BLaER1 treated with 17β-estradiol and CSF1 and Interleukin-3, amounts not matched to agents 10 nM and 100 nM (cell line): ENCODE measurements around the gene TCP1.
"Not testable (repeated sequence)": the region's sequence is repeated elsewhere in the genome, so short reads cannot be mapped to it uniquely, and the experiment has no call there.

ENCODE experiments used
- H3K27ac ChIP-seq, 11 experiments: shearing (Covaris generic); formaldehyde crosslinking; 2 replicates each; pipeline ENCODE4 v1.8.1; 2022
- H3K27me3 ChIP-seq, 11 experiments: shearing (Covaris generic); formaldehyde crosslinking; 2 replicates each; pipeline ENCODE4 v1.8.1; 2022
- H3K36me3 ChIP-seq, 11 experiments: shearing (Covaris generic); formaldehyde crosslinking; 2 replicates each; pipeline ENCODE4 v1.8.1; 2022
- H3K4me1 ChIP-seq, 10 experiments: shearing (Covaris generic); formaldehyde crosslinking; 2 replicates each; pipeline ENCODE4 v1.8.1; 2022
- H3K4me2 ChIP-seq, 11 experiments: shearing (Covaris generic); formaldehyde crosslinking; 2 replicates each; pipeline ENCODE4 v1.8.1; 2022
- H3K4me3 ChIP-seq, 10 experiments: shearing (Covaris generic); formaldehyde crosslinking; 2 replicates each; pipeline ENCODE4 v1.8.1; 2022
- H3K9ac ChIP-seq, 11 experiments: shearing (Covaris generic); formaldehyde crosslinking; 2 replicates each; pipeline ENCODE4 v1.8.1; 2022
- H3K9me3 ChIP-seq, 11 experiments: shearing (Covaris generic); formaldehyde crosslinking; replicated peaks in 1 of 11; 2 replicates each; pipeline ENCODE4 v1.8.1; 2022
- H4K20me1 ChIP-seq, 11 experiments: shearing (Covaris generic); formaldehyde crosslinking; 2 replicates each; pipeline ENCODE4 v1.8.1; 2022
- Cebpa-rat ChIP-seq, 11 experiments: shearing (Covaris generic); IDR thresholded peaks; 2 replicates each; pipeline ENCODE4 v1.8.1; 2022

Gene TCP1

DNA sequence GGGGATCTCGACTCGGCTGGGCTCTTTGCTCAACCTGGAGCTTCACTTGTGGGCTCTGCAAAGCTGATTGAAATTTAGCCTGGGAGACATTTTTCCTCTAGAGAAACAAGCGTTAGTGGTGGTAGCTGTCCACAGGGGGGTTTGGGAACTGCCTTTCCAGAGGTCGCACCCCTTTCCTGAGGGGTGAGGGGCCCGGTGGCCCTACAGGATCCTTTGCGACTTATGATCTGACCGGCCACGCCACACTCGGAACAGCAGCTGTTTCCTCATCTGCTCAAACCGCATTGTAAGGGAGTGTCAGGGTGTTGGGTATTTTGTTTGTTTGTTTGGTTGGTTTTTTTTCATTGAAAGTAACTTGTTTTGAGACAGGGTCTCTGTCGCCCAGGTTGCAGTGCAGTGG lies 31.7 kb upstream of the TCP1 start:
- peaks cover 45 to 73% (median 63%) of the 10 kb centered on the region in 10 experiments for H3K4me1 ChIP-seq
- peak overlapping the region in 9 of 10 experiments; percentile 27 to 61 (median 52); a peak in 13 of 20 replicates for H3K4me3 ChIP-seq
- peak overlapping the region in 10 of 11 experiments; percentile 57 to 90 (median 83); a peak in 20 of 22 replicates for H3K27ac ChIP-seq
- no peaks in the 10 kb centered on the region for H3K27me3 ChIP-seq
- H3K4me2 ChIP-seq = peak overlapping the region; percentile 83 to 94 (median 92)
- peaks cover 0 to 5% (median 0%) of the 10 kb centered on the region in 11 experiments; a peak in 3 of 22 replicates for H3K9me3 ChIP-seq
- no peak for TF ChIP-seq Cebpa-rat (IDR thresholded peaks at IDR 0.05)
- peak overlapping the region in 10 of 11 experiments; percentile 42 to 79 (median 74); a peak in 19 of 22 replicates for H3K9ac ChIP-seq
- H3K36me3 ChIP-seq = no peaks in the 10 kb centered on the region
- no peaks in the 10 kb centered on the region for H4K20me1 ChIP-seq

DNA sequence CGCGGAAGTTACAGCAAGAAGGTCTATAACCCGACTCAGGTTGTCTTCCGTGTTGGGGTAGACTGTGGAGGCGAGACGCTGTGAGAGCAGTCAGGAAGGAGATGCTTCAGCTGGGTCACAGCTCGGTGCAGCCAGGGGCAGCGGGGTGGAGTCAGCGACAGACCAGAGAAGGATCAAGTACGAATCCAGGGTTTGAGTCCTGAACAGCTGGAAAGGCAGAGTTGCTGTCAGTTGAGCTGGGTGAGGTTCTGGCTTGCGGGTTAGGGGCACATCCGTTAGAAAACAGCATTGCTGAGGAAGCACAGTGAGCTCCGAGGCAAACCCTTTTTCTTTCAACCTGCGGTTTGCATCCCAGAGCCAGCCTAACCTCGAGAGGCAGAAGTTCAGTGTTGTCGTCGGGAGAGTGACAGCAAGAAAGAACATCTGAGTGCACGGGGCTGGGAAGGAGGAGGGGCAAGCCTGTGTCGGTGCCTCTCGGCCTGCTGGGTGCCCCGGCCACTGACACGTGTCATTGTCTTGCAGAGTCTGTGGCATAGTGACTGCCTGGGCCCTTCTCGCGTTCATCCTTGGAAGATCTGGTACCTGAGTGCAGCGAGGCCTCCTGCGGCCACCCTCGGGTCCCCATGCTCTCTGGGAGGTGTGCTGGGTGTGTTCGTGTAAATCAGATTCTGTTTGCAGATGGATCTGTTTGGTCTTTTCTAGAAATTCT lies 30.7 kb upstream of the TCP1 start:
- Histone ChIP-seq H3K9me3 (no peaks in the 10 kb centered on the region), H3K27ac (peak overlapping the region; percentile 21 to 90 (median 83); a peak in 20 of 22 replicates), H3K9ac (peak overlapping the region; percentile 37 to 79 (median 72); a peak in 21 of 22 replicates), H3K4me1 (peaks cover 45 to 70% (median 63%) of the 10 kb centered on the region in 10 experiments), H3K4me3 (peak overlapping the region; percentile 27 to 61 (median 52); a peak in 19 of 20 replicates), H3K27me3 (no peaks in the 10 kb centered on the region), H4K20me1 (no peaks in the 10 kb centered on the region), H3K4me2 (peak overlapping the region; percentile 83 to 94 (median 92)), H3K36me3 (no peaks in the 10 kb centered on the region)
- no peak for TF ChIP-seq Cebpa-rat (IDR thresholded peaks at IDR 0.05)

DNA sequence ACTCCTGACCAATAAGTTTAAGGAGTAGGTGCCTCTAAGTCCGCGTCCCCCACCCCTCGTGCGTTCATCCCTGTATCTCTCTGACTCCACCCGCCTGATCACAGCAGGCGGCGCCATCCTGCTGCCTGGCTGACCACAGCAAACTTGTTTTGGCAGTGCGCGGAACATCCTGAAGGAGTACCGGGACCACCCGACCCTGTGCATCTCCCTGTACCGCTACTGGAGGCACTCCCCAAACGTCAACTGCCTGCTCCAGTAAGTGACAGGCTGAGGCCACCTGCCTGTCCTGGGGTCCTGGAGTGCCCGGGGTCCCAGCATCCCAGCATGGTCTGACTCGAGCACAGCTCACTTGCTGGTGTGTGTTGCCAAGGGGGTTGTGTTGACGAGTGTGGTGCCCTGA lies 29.7 kb upstream of the TCP1 start:
- Histone ChIP-seq H3K27me3 (no peaks in the 10 kb centered on the region), H3K27ac (peak overlapping the region; percentile 21 to 90 (median 83); a peak in 20 of 22 replicates), H3K36me3 (no peaks in the 10 kb centered on the region), H3K4me1 (peaks cover 45 to 70% (median 63%) of the 10 kb centered on the region in 10 experiments), H4K20me1 (no peaks in the 10 kb centered on the region), H3K9me3 (no peaks in the 10 kb centered on the region), H3K4me3 (peak overlapping the region in 9 of 10 experiments; percentile 27 to 61 (median 52); a peak in 12 of 20 replicates), H3K9ac (peak overlapping the region in 10 of 11 experiments; percentile 37 to 79 (median 74); a peak in 16 of 22 replicates), H3K4me2 (peak overlapping the region; percentile 83 to 94 (median 92))
- no peak for TF ChIP-seq Cebpa-rat (IDR thresholded peaks at IDR 0.05)

DNA sequence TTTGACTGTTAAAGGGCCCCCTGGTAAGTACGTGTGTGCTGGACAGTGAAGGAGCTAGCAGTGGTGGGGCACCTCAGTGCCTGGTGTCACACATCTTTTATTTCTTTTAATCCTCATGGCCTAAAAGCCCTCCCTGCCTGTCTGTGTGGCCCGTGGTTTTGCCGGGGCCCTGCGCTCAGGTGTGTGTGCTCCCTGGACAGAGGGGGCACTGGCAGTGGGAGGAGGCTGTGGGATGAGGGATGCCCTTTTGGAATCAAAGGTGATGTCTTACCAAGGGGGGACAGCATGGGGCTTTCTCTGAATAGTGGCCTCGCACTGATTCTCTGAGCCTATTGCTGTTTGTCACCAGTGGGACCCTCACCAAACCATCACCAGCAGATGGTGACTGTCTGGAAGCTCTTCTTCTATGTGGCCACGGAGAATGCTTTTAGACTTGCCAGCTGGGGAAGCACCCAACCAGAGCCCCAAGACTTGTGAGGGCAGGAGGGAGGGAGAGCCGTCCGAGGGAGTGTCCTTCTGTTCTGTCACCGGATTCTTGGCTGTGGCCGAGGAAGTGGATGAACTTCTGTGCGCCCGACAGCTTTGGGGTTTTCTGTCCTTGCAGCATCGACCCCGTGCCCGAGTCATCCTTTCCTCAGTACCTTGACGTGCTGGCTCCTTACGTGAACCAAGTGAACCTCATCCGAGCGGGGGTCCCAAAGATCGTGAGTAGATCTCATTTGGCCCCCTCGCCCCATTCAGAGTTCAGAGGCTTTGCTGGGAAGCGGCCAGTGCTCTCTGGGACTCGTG lies 28.7 kb upstream of the TCP1 start:
- Histone ChIP-seq H3K4me3 (no peak overlapping the region), H4K20me1 (no peaks in the 10 kb centered on the region), H3K4me2 (peak overlapping the region in 9 of 11 experiments; percentile 83 to 94 (median 92); a peak in 17 of 22 replicates), H3K36me3 (no peaks in the 10 kb centered on the region), H3K27ac (peak overlapping the region in 5 of 11 experiments; percentile 83 to 90 (median 85); a peak in 4 of 22 replicates), H3K27me3 (no peaks in the 10 kb centered on the region), H3K9ac (no peak overlapping the region), H3K4me1 (peaks cover 42 to 62% (median 59%) of the 10 kb centered on the region in 10 experiments), H3K9me3 (no peaks in the 10 kb centered on the region)
- TF ChIP-seq Cebpa-rat (IDR thresholded peaks at IDR 0.05) = no peak

GRCh38 chr6:159816775-159817174 lies 27.4 kb upstream of the TCP1 start:
- H3K36me3 ChIP-seq, H3K27ac ChIP-seq, H3K9ac ChIP-seq, H3K4me3 ChIP-seq, H3K27me3 ChIP-seq, H3K9me3 ChIP-seq, H4K20me1 ChIP-seq: not testable (repeated sequence)
- Histone ChIP-seq H3K4me2 (peak overlapping the region in 1 of 11 experiments; percentile 83; a peak in 2 of 22 replicates), H3K4me1 (peaks cover 33 to 48% (median 45%) of the 10 kb centered on the region in 10 experiments)

DNA sequence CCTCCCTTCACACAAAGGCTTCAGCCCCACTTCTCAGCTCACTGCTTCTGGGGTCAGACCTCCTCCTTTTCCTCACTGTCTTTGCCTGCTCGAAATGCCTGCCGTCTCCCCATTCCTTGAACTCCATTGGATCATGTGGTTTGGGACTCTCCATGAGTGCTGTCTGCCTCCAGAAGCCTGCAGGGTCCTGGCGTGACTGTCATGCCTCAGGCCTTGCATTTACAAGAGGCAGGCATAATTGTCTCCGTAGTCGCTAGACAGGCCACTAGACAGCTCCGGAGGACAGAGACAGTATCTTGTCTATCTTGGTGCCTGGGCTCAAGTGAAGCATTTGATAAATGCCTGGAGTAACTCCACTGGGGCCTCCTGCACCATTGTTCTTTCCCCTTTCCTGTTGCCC lies 26.0 kb upstream of the TCP1 start:
- no peaks in the 10 kb centered on the region for H4K20me1 ChIP-seq
- TF ChIP-seq Cebpa-rat (IDR thresholded peaks at IDR 0.05) = no peak
- H3K27ac ChIP-seq = no peak overlapping the region
- H3K4me1 ChIP-seq = peaks cover 31 to 40% (median 34%) of the 10 kb centered on the region in 10 experiments
- H3K36me3 ChIP-seq = no peaks in the 10 kb centered on the region
- H3K9ac ChIP-seq = no peak overlapping the region
- no peak overlapping the region for H3K4me3 ChIP-seq
- H3K27me3 ChIP-seq = no peaks in the 10 kb centered on the region
- H3K9me3 ChIP-seq = no peaks in the 10 kb centered on the region
- no peak overlapping the region for H3K4me2 ChIP-seq

GRCh38 chr6:159813781-159814180 lies 24.4 kb upstream of the TCP1 start:
- Histone ChIP-seq H3K27me3 (no peaks in the 10 kb centered on the region), H3K9ac (no peak overlapping the region)
- TF ChIP-seq Cebpa-rat (IDR thresholded peaks at IDR 0.05) = no peak

DNA sequence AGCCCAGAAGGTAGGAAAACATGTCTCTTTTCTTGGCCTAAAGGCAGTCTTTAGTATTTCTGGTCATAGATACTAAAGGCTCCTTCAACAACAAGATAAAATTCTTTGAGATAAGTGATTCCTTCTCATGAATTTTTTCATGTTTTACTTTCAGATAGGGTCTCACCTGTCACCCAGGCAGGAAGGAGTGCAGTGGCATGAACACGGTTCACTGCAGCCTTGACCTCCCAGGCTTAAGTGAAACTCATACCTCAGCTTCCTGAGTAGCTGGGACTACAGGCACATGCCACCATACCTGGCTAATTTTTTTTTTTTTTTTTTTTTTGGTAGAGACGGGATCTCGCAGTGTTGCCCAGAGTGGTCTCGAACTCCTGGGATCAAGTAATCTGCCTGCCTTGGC lies 19.7 kb upstream of the TCP1 start:
- Histone ChIP-seq H3K27me3 (no peaks in the 10 kb centered on the region), H3K9me3 (no peaks in the 10 kb centered on the region), H3K4me1 (peaks cover 0 to 19% (median 2%) of the 10 kb centered on the region in 10 experiments; a peak in 9 of 20 replicates), H3K27ac (no peak overlapping the region), H3K36me3 (no peaks in the 10 kb centered on the region; a peak in 1 of 22 replicates), H3K4me2 (no peak overlapping the region), H3K4me3 (no peak overlapping the region), H3K9ac (no peak overlapping the region), H4K20me1 (no peaks in the 10 kb centered on the region)
- TF ChIP-seq Cebpa-rat (IDR thresholded peaks at IDR 0.05) = no peak

More at GRCh38 chr6:159813781-159814180, 24.4 kb upstream of the TCP1 start:
- Histone ChIP-seq H3K4me3 (no peak overlapping the region), H3K27ac (no peak overlapping the region), H3K9me3 (no peaks in the 10 kb centered on the region), H3K4me2 (no peak overlapping the region), H3K36me3 (no peaks in the 10 kb centered on the region; a peak in 1 of 22 replicates), H3K4me1 (peaks cover 16 to 24% (median 18%) of the 10 kb centered on the region in 10 experiments), H4K20me1 (no peaks in the 10 kb centered on the region)

DNA sequence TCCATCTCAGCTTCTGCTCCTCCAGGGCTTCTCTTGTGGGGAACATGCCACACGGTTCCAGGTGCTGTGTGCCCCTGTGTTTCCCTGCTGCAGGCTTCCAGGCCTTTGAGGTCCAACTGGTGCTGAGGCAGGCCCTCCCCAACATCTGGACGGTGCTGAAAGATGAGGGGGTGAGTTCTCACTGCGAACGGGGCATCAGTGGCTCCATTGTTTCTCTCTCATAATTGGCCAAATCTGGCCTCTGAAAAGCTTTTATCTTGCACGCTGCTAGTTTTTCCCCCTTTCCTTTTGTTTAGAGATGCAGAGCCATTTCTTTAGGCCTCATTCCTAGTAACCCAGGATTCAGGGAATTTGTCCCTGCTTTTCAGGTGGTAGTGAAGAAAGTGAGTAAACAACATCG lies 19.2 kb upstream of the TCP1 start:
- no peak overlapping the region for H3K4me3 ChIP-seq
- no peaks in the 10 kb centered on the region for H4K20me1 ChIP-seq
- no peak overlapping the region for H3K4me2 ChIP-seq
- no peak for TF ChIP-seq Cebpa-rat (IDR thresholded peaks at IDR 0.05)
- H3K9ac ChIP-seq = no peak overlapping the region
- no peaks in the 10 kb centered on the region for H3K9me3 ChIP-seq
- peaks cover 0 to 19% (median 2%) of the 10 kb centered on the region in 10 experiments; a peak in 9 of 20 replicates for H3K4me1 ChIP-seq
- H3K36me3 ChIP-seq = no peaks in the 10 kb centered on the region; a peak in 1 of 22 replicates
- H3K27me3 ChIP-seq = no peaks in the 10 kb centered on the region
- no peak overlapping the region for H3K27ac ChIP-seq
